HG03571 (cell line): ENCODE data around the gene ZNF438.
A peak's percentile ranks its signal among the peaks of the same experiment; 100 is the strongest.
"Not testable (repeated sequence)": the region's sequence is repeated elsewhere in the genome, so short reads cannot be mapped to it uniquely, and the experiment has no call there.

Experiments used
- ATAC-seq: cut with Tn5 transposase; IDR thresholded peaks from one replicate; pipeline ENCODE4 v1.9.1; 2021; ENCODE audit not compliant: unreplicated experiment

ZNF438 gene

GRCh38 chr10:31031558-31032257 lies at the start of gene ZNF438:
ZNF438 (minus strand) TSS chr10:31031865; CDS start chr10:30877034, 154,831 bp downstream.
- peak; percentile 85 for ATAC-seq

- ATAC-seq: no peak
Measured at GRCh38 chr10:31076610-31076988, 44.9 kb upstream of the ZNF438 start.

- no peak for ATAC-seq
Measured at GRCh38 chr10:31075881-31076609, 44.4 kb upstream of the ZNF438 start.

GRCh38 chr10:31075434-31075833 lies 43.8 kb upstream of the ZNF438 start:
- no peak for ATAC-seq

- no peak for ATAC-seq
Measured at GRCh38 chr10:31074722-31075086, 43.0 kb upstream of the ZNF438 start.

GRCh38 chr10:31073996-31074721 lies 42.5 kb upstream of the ZNF438 start:
- no peak for ATAC-seq

GRCh38 chr10:31073211-31073610 lies 41.5 kb upstream of the ZNF438 start:
- ATAC-seq: no peak

GRCh38 chr10:31072451-31072850 lies 40.8 kb upstream of the ZNF438 start:
- ATAC-seq: no peak

- ATAC-seq: no peak
Measured at GRCh38 chr10:31071232-31072005, 39.8 kb upstream of the ZNF438 start.

GRCh38 chr10:31070691-31071090 lies 39.0 kb upstream of the ZNF438 start:
- ATAC-seq: no peak

- no peak for ATAC-seq
Measured at GRCh38 chr10:31070025-31070424, 38.4 kb upstream of the ZNF438 start.

GRCh38 chr10:31069411-31069810 lies 37.7 kb upstream of the ZNF438 start:
- ATAC-seq: no peak

GRCh38 chr10:31064348-31064747 lies 32.7 kb upstream of the ZNF438 start:
- ATAC-seq: no peak

GRCh38 chr10:31063841-31064240 lies 32.2 kb upstream of the ZNF438 start:
- ATAC-seq: no peak

GRCh38 chr10:31062856-31063255 lies 31.2 kb upstream of the ZNF438 start:
- no peak for ATAC-seq

- no peak for ATAC-seq
Measured at GRCh38 chr10:31061941-31062340, 30.3 kb upstream of the ZNF438 start.

GRCh38 chr10:31058795-31059703 lies 27.4 kb upstream of the ZNF438 start:
- ATAC-seq: no peak

- ATAC-seq: not testable (repeated sequence)
Measured at GRCh38 chr10:31056678-31057077, 25.0 kb upstream of the ZNF438 start.

GRCh38 chr10:31055573-31056251 lies 24.0 kb upstream of the ZNF438 start:
- no peak for ATAC-seq

- no peak for ATAC-seq
Measured at GRCh38 chr10:31051703-31052102, 20.0 kb upstream of the ZNF438 start.
